ENCODE data around the gene RABGAP1L. TPM values are rescaled to one million over a fixed set of nuclear protein-coding genes. Genes with fewer than 3 reads are reported as not detected.

RABGAP1L gene
- total RNA-seq (2021) (76.9 to 126 TPM (median 116 TPM) in 3 replicates), Bru-seq, nascent RNA (percentile 74 among the genes with signal in this experiment)
- long read RNA-seq, experiment 1, full-length matches to known transcripts = 18 of 201 reads
- long read RNA-seq, experiment 1, partial matches to known transcripts = 73 of 201 reads
- long read RNA-seq, experiment 1, other reads (novel, unspliced or antisense) = 110 of 201 reads
- long read RNA-seq, experiment 2, full-length matches to known transcripts = 8 of 68 reads
- long read RNA-seq, experiment 2, partial matches to known transcripts = 2 of 68 reads
- long read RNA-seq, experiment 2, other reads (novel, unspliced or antisense) = 58 of 68 reads
- long read RNA-seq, experiment 3, partial matches to known transcripts = 9 of 39 reads
- long read RNA-seq, experiment 3, other reads (novel, unspliced or antisense) = 24 of 39 reads

GRCh38 chr1:174159252-174160108 is at the start of gene RABGAP1L:
Gene RABGAP1L, plus strand, starts transcription at chr1:174159520.
- H3K27ac Mint-ChIP-seq = peak within 1 kb of the TSS; percentile 95
- peaks cover 3% of the 10 kb centered on the region; the same call in 1 of the 2 replicates for H3K27me3 Mint-ChIP-seq (ENCODE audit: low read depth)
- H3K36me3 Mint-ChIP-seq = no peaks in the 10 kb centered on the region
- ChIA-PET POLR2A (interaction anchor here (0.6 to 1.0 kb wide), 2 partner anchors 291 to 298 kb away, joined by 3 read pairs; partner anchors contain the start of gene ZBTB37), CTCF (interaction anchor here (0.9 kb wide), 1 partner anchor 291 kb away, joined by 3 read pairs; the partner anchor contains the start of genes GAS5 and ZBTB37)
- peak within 1 kb of the TSS; percentile 98 for H3K4me3 Mint-ChIP-seq
- no peaks in the 10 kb centered on the region for H3K9me3 Mint-ChIP-seq
- H3K4me1 Mint-ChIP-seq = peaks cover 35% of the 10 kb centered on the region
- 0 out of 2 replicates have a peak, but pooled peaks have one; percentile 3 for TF ChIP-seq SMAD3 (CRISPR knock-in tag; IDR thresholded peaks at IDR 0.05; ENCODE audit: borderline replicate concordance)
- TF ChIP-seq PRDM15 (CRISPR knock-in tag; IDR thresholded peaks at IDR 0.05) = peak; percentile 12; the same call in 1 of the 2 replicates
- 0 out of 2 replicates have a peak, but pooled peaks have one; percentile 39 for TF ChIP-seq SP1 (CRISPR knock-in tag; conservative IDR thresholded peaks at IDR 0.05)
- TF ChIP-seq ZNF263 (CRISPR knock-in tag; IDR thresholded peaks at IDR 0.05; ENCODE audit: low read depth) = peak; percentile 56
- TF ChIP-seq CBFB (CRISPR knock-in tag; IDR thresholded peaks at IDR 0.05; ENCODE audit: low read depth) = no peak
- no peak for TF ChIP-seq NR1H2 (CRISPR knock-in tag; IDR thresholded peaks at IDR 0.05)
- TF ChIP-seq MYBL2 (CRISPR knock-in tag; IDR thresholded peaks at IDR 0.05) = 0 out of 2 replicates have a peak, but pooled peaks have one; percentile 8
- peak; percentile 66 for TF ChIP-seq MAX (CRISPR knock-in tag; IDR thresholded peaks at IDR 0.05)
- peak; percentile 82; the same call in 1 of the 2 replicates for TF ChIP-seq ARID4B (CRISPR knock-in tag; IDR thresholded peaks at IDR 0.05; ENCODE audit: borderline replicate concordance)
- peak; percentile 77; the same call in 1 of the 2 replicates for TF ChIP-seq ETV6 (CRISPR knock-in tag; IDR thresholded peaks at IDR 0.05)
- no peak; the same call in 1 of the 2 replicates for TF ChIP-seq ZNF232 (CRISPR knock-in tag; IDR thresholded peaks at IDR 0.05)
- peak; percentile 77; the same call in 1 of the 2 replicates for TF ChIP-seq E2F5 (CRISPR knock-in tag; IDR thresholded peaks at IDR 0.05)
- TF ChIP-seq JAZF1 (CRISPR knock-in tag; IDR thresholded peaks at IDR 0.05) = no peak
- peak; percentile 65; the same call in 1 of the 2 replicates for TF ChIP-seq CREM (CRISPR knock-in tag; IDR thresholded peaks at IDR 0.05)
- TF ChIP-seq FOXP4 (CRISPR knock-in tag; IDR thresholded peaks at IDR 0.05) = peak; percentile 35; the same call in 1 of the 2 replicates
- TF ChIP-seq USF1 (CRISPR knock-in tag; IDR thresholded peaks at IDR 0.05) = 0 out of 2 replicates have a peak, but pooled peaks have one; percentile 42
- peak; percentile 87 for TF ChIP-seq HMGXB4 (CRISPR knock-in tag; IDR thresholded peaks at IDR 0.05)
- peak; percentile 88 for ATAC-seq
- peak; percentile 93 for DNase-seq (ENCODE audit: low spot score)
